Muscle of arm (tissue), 12 donors: ENCODE data around the gene PIERCE2. TPM values are rescaled to one million over a fixed set of nuclear protein-coding genes. Genes with fewer than 3 reads are reported as not detected.
A peak's percentile ranks its signal among the peaks of the same experiment; 100 is the strongest.
"Not testable (repeated sequence)": the region's sequence is repeated elsewhere in the genome, so short reads cannot be mapped to it uniquely, and the experiment has no call there.

ENCODE experiments used
- DNase-seq: peaks from one replicate; pipeline ENCODE4 v3.0.0-alpha.2; 2013
- polyA plus RNA-seq, 12 donors: library from polyadenylated mRNA; unstranded; fragments of 120-200 nt; gene quantifications; one replicate each; pipeline ENCODE4 v1.2.1, GENCODE V29; 2013; ENCODE audit not compliant: insufficient read length in 12 of 12

The PIERCE2 gene
- polyA plus RNA-seq, 12 donors = 1.3 to 2.4 (median 1.6) TPM; not detected in 2

- no peak for DNase-seq
These were observed 12.0 kb downstream of the PIERCE2 start for GRCh38 chr15:55420171-55420866.

- no peak for DNase-seq
These were observed 13.8 kb downstream of the PIERCE2 start for GRCh38 chr15:55422089-55422488.

GRCh38 chr15:55434989-55435825 is 26.9 kb downstream of the PIERCE2 start:
- peak; percentile 27 for DNase-seq

DNA sequence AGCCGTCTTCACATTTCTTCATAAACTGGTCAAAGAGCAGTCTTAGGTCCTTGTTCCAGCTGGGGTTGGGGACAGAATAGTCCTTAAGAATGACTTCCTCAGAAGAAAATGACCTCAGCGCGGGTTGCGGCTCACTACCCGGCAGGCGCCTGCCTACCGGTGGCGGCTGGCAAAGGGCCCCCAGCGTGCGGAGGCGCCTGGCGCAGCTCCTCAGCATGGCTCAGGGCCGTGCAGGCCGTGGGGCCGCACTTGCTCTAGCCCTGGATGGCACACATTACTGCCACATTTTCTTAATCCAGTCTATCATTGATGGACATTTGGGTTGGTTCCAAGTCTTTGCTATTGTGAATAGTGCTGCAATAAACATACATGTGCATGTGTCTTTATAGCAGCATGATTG is 34.8 kb downstream of the PIERCE2 start:
- not testable (repeated sequence) for DNase-seq

DNA sequence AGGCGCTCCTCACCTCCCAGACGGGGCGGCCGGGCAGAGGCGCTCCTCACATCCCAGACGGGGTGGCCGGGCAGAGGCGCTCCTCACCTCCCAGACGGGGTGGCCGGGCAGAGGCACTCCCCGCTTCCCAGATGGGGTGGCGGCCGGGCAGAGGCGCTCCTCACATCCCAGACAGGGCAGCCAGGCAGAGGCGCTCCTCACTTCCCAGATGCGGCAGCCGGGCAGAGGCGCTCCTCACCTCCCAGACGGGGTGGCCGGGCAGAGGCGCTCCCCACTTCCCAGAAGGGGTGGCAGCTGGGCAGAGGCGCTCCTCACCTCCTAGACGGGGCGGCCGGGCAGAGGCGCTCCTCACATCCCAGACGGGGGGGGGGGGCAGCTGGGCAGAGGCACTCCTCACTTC is 37.6 kb downstream of the PIERCE2 start:
- DNase-seq = not testable (repeated sequence)

- DNase-seq = not testable (repeated sequence)
These were observed 38.2 kb downstream of the PIERCE2 start for GRCh38 chr15:55446379-55447029.

GRCh38 chr15:55447030-55447394 is 38.7 kb downstream of the PIERCE2 start:
- not testable (repeated sequence) for DNase-seq

GRCh38 chr15:55457401-55458022 is 49.2 kb downstream of the PIERCE2 start:
- no peak for DNase-seq

GRCh38 chr15:55461447-55461846 is 53.2 kb downstream of the PIERCE2 start:
- no peak for DNase-seq

GRCh38 chr15:55468321-55468720 is 60.0 kb downstream of the PIERCE2 start:
- no peak for DNase-seq

Other genes with a start within 250 kb of the PIERCE2 start
- 100 to 1,000 TPM in 10 of 12 donors, 10 to 100 TPM in 1, not detected in 1; 88.6 to 126 (median 108) TPM for gene RSL24D1, start 211.6 kb upstream of the PIERCE2 start, polyA plus RNA-seq
- 10 to 100 TPM in 3 of 12 donors, 1 to 10 TPM in 8, not detected in 1; 4.7 to 15.7 (median 8.0) TPM for gene RAB27A, start 118.7 kb upstream of the PIERCE2 start, polyA plus RNA-seq
- gene PIGBOS1, start 89.4 kb upstream of the PIERCE2 start, polyA plus RNA-seq = 10 to 100 TPM in 10 of 12 donors, 1 to 10 TPM in 1, not detected in 1; 9.0 to 15.8 (median 12.3) TPM
- 10 to 100 TPM in 2 of 12 donors, 1 to 10 TPM in 8, not detected in 2; 5.8 to 14.1 (median 8.7) TPM for gene PIGB, start 89.3 kb upstream of the PIERCE2 start, polyA plus RNA-seq
- gene CCPG1, start 136 bp upstream of the PIERCE2 start, polyA plus RNA-seq = 10 to 100 TPM in 11 of 12 donors, not detected in 1; 25.5 to 56.5 (median 34.8) TPM
- gene DNAAF4, start 99.7 kb downstream of the PIERCE2 start, polyA plus RNA-seq = 1 to 10 TPM in 10 of 12 donors, not detected in 2; 1.2 to 6.7 (median 2.1) TPM
- 10 to 100 TPM in 10 of 12 donors, 1 to 10 TPM in 1, not detected in 1; 9.8 to 14.9 (median 11.6) TPM for gene PYGO1, start 179.8 kb downstream of the PIERCE2 start, polyA plus RNA-seq